WI38 (cell line): ENCODE results near the gene ACTL8.
"Not testable (repeated sequence)": the region's sequence is repeated elsewhere in the genome, so short reads cannot be mapped to it uniquely, and the experiment has no call there.

Experiments
- H3K4me3 ChIP-seq: 2 replicates; pipeline ENCODE4 v1.5.1; 2011; ENCODE audit warnings: low read depth, mild to moderate bottlenecking, control low read depth, low read length
- TF ChIP-seq, protein P1 (sequence below): IDR thresholded peaks from 2 replicates; pipeline ENCODE4 v1.5.1; 2012; ENCODE audit warnings: low read depth, mild to moderate bottlenecking, control low read depth, low read length

The ACTL8 gene

DNA sequence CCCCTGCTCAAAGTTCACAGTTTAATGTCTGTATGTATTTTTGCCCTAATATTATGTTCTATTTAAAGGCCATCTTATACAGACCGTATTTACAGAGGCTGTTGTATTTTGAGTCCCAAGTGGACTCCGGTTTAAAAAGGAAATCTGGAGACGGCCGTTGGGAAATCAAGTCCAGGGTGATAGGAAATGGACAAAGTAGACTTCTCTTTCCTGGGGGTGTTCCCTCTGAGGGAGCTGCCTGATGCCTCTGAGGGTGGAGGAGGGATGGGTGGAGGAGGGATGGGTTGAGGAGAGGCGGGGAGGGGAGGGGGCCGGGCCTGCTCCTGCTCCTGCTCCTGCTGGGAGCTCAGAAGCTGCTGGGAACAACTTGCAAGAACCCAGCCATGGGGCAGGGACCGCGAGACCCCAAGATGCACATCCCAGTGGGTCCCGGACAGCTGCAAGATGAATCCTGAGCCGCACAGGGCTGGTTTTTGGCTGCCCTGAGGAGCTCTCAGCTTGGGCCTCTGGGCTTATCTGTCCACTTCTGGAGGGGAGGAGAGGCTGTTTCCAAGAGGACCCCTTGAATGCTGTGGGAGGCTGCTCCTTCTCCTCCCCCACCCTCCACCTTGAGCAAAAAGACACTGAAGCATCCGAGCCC lies 12.0 kb upstream of the ACTL8 start:
- TF ChIP-seq, protein P1, sequence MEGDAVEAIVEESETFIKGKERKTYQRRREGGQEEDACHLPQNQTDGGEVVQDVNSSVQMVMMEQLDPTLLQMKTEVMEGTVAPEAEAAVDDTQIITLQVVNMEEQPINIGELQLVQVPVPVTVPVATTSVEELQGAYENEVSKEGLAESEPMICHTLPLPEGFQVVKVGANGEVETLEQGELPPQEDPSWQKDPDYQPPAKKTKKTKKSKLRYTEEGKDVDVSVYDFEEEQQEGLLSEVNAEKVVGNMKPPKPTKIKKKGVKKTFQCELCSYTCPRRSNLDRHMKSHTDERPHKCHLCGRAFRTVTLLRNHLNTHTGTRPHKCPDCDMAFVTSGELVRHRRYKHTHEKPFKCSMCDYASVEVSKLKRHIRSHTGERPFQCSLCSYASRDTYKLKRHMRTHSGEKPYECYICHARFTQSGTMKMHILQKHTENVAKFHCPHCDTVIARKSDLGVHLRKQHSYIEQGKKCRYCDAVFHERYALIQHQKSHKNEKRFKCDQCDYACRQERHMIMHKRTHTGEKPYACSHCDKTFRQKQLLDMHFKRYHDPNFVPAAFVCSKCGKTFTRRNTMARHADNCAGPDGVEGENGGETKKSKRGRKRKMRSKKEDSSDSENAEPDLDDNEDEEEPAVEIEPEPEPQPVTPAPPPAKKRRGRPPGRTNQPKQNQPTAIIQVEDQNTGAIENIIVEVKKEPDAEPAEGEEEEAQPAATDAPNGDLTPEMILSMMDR, result no peak
- no peak overlapping the region for H3K4me3 ChIP-seq

DNA sequence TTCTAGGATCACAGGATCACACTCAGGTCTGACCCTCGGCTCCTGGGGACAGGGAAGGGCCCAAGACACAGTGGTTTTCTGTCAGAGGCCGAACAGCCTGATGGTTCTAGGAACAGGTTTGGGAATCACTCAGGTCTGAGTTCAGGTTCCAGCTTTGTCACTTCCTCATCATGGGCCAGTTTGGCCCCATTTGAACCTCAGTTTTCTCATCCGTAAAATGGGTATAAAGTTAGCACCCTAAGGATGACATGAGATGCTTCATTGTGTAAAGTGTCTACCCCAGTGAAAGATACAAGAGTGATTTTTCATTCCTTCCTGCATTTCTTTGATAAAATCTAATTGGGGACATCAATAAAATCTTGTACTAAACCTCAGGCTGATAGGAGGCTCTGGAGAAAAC lies 11.2 kb upstream of the ACTL8 start:
- no peak overlapping the region for H3K4me3 ChIP-seq
- TF ChIP-seq, protein P1, result no peak

DNA sequence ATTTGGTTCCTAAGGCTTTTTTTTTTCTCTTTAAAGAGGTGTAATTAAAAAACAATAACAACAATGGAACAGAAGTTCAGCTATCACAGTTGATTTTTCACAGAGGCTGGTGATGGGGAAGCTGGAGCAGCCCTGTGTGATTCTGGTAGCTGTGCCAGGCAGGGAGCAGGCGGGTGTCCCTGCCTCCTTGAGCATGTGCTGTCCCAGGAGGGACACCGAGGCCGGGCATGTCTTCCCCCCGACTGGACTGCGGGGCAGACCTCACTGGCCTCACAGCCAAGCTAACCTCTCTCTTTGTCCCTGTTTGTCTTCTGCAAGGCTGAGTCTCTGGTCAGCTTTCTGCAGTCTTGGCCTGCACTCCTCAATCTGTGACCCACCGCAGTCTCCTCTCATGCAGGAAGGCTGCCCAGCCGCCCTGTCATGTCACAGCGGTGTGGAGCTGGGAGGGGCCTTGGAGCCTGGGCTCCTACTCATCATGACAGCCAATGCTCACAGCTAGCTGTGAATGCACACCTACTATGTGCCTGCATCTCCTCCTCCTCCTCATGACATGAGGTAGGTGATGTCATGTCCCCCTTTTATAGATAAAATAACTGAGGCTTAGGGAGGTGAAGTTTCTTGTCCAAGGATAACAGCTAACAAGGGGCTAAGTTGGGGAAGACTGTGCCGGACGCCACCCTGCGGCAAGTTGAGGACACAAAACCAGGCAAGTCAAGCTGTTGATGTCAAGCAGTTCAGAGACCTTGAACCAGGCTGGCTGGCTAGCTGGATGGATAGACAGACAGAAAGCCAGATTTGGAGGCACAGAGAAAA lies 10.3 kb upstream of the ACTL8 start:
- no peak overlapping the region for H3K4me3 ChIP-seq
- TF ChIP-seq, protein P1, result no peak

DNA sequence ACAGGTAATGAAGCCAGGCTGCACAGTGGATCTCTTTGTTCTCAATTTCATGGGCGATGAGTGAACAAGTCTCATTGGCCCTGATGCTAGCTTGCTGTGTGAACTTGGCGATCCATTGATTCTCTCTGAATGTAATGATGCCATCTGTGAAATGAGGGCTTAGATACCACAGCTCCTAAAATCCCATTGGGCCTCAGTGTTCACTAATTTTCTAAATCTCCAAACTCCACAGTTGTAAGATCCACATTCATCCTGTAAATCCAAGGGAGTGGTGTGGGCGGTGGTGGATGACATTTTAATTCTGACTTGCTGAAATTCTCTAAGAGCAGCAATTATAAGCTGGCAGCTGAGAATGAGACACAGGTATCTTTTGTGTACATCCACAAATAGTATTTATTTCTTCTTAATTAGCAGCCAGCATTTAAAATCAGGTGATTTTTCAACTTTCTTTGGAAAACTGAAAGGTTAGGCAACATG lies 9.6 kb upstream of the ACTL8 start:
- H3K4me3 ChIP-seq, result no peak overlapping the region
- TF ChIP-seq, protein P1, result no peak

DNA sequence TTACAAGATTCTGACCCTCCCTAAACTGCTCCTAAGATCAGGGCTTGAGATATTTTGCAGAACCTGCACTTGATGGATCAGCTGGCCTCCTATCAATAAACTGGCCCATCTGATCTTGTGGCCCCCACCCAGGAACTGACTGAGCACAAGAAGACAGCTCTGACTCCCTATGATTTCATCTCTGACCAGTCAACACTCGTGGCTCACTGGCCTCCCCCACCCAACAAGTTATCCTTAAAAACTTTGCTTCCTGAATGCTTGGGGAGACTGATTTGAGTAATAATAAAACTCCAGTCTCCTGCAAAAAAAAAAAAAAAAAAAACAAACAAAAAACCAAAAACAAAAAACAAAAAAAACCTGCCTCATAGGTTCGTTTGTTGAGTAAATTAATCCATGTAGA lies 8.9 kb upstream of the ACTL8 start:
- not testable (repeated sequence) for H3K4me3 ChIP-seq

DNA sequence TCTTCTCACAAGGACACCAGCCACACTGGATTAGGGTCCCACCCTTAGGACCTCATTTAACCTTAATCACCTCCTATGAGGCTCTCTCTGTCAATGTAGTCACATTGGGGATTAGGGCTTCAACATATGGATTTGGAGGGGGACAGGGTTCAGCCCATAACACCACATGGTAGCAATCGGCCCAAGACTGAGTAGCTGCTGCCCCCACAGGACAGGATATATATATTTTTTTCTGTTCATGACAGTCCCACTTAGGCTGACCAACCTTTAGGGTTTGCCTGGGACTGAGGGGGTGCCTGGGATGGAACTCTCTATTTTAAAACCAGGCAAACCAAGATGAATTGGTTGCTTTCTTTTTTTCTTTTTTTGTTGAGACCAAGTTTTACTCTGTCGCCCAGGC lies 8.2 kb upstream of the ACTL8 start:
- H3K4me3 ChIP-seq, result no peak overlapping the region
- TF ChIP-seq, protein P1, result no peak

DNA sequence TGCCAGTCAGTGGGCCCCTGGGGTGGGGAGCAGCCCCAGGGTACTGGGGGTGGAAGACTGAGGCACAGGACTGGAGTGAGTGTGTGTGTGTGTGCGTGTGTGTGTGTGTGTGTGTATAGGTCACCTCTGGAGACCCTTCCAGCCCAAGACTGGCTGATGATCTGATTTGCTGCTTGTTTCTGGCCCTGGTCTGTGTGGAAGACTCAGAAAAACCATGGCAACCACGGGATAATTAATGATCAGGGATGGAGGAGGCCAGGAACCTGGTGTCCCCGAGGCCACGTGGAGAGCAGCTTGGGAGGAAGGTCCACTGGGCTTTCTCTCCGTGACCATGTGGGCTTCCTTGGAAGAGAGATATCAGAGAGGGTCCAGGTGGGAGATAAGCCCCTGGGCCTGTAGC lies 4.8 kb upstream of the ACTL8 start:
- TF ChIP-seq, protein P1, result no peak
- no peak overlapping the region for H3K4me3 ChIP-seq
